ENCODE results near the gene SET. TPM values are rescaled to one million over a fixed set of nuclear protein-coding genes. Genes with fewer than 3 reads are reported as not detected.
"Not testable (repeated sequence)": the region's sequence is repeated elsewhere in the genome, so short reads cannot be mapped to it uniquely, and the experiment has no call there.

Gene SET
- total and polyA plus RNA-seq, 2 of the 8 experiments (the other 6 are each of a cell fraction or from before 2014, with no cell fraction given): 466 to 1,345 TPM

- TF ChIP-seq EZH2 (IDR thresholded peaks at IDR 0.05; ENCODE audit: low read depth, low read length, severe bottlenecking): no peak
- TF ChIP-seq TCF12 (IDR thresholded peaks at IDR 0.05; ENCODE audit: low read depth, low read length): no peak
- TF ChIP-seq RAD21 (IDR thresholded peaks at IDR 0.05 in 1 of 2, conservative IDR thresholded peaks at IDR 0.05 in 1 of 2; ENCODE audit: low read depth in 2 of 2, low read length in 2 of 2): no peak
- TF ChIP-seq POLR2A (IDR thresholded peaks at IDR 0.05; ENCODE audit: control extremely low read depth in 1 of 2, low read depth in 2 of 2, low read length in 2 of 2): peak; percentile 54 to 68
- no peak for TF ChIP-seq CHD2 (IDR thresholded peaks at IDR 0.05; ENCODE audit: low read length)
Observed at GRCh38 chr9:128696923-128697707, 8.1 kb downstream of the SET start (continued).

GRCh38 chr9:128699096-128699795 is 10.2 kb downstream of the SET start:
- H3K27ac ChIP-seq (ENCODE audit: low read depth, low read length); H2BK12ac ChIP-seq (ENCODE audit: low read depth, low read length); H3K23ac ChIP-seq (ENCODE audit: insufficient read length); H2BK15ac ChIP-seq (ENCODE audit: low read length); H4K20me1 ChIP-seq (replicated peaks in 1 of 2; ENCODE audit: control insufficient read depth in 1 of 2, insufficient read depth in 2 of 2, low read length in 2 of 2); H3K4me2 ChIP-seq (ENCODE audit: insufficient read depth in 1 of 2, low read depth in 2 of 2, low read length in 2 of 2); H4K8ac ChIP-seq (ENCODE audit: extremely low read depth, insufficient read depth, low read length); H3K9ac ChIP-seq (replicated peaks in 1 of 4; ENCODE audit: extremely low read depth in 1 of 4, low read depth in 3 of 4, low read length in 3 of 4); H3K27me3 ChIP-seq (replicated peaks in 1 of 4; ENCODE audit: control insufficient read depth in 3 of 4, extremely low read depth in 1 of 4, insufficient read depth in 3 of 4, low read length in 3 of 4); H3K18ac ChIP-seq (ENCODE audit: extremely low read depth, low read length); H4K91ac ChIP-seq (replicated peaks; ENCODE audit: insufficient read length, low read length); DNase-seq (ENCODE audit: low read depth in 1 of 2, low spot score in 2 of 2); H3K14ac ChIP-seq (ENCODE audit: insufficient read length); H2AK5ac ChIP-seq (ENCODE audit: low read depth, low read length); H4K5ac ChIP-seq (ENCODE audit: insufficient read length, low read depth, low read length); H3K79me1 ChIP-seq (ENCODE audit: low read depth, low read length); H3K23me2 ChIP-seq (ENCODE audit: low read depth, low read length); H2BK5ac ChIP-seq (ENCODE audit: low read depth, low read length); H3K4me3 ChIP-seq (ENCODE audit: extremely low read depth in 1 of 4, insufficient read depth in 2 of 4, low read depth in 3 of 4, low read length in 4 of 4); H3K4me1 ChIP-seq (replicated peaks in 1 of 4; ENCODE audit: control insufficient read depth in 3 of 4, insufficient read depth in 4 of 4, low read length in 3 of 4); H2BK20ac ChIP-seq (ENCODE audit: low read length); H3K79me2 ChIP-seq (ENCODE audit: control insufficient read depth in 1 of 2, insufficient read depth in 2 of 2, low read length in 2 of 2); H3K4ac ChIP-seq (replicated peaks; ENCODE audit: insufficient read length, low read depth, low read length); H3K56ac ChIP-seq (replicated peaks; ENCODE audit: insufficient read length, low read depth, low read length); H3K9me3 ChIP-seq (ENCODE audit: insufficient read depth in 2 of 2, low read depth in 1 of 2, low read length in 1 of 2); H2AFZ ChIP-seq (ENCODE audit: low read length); H2BK120ac ChIP-seq (replicated peaks; ENCODE audit: low read depth, low read length); FAIRE-seq: not testable (repeated sequence)
- peaks cover 11 to 22% (median 18%) of the 10 kb centered on the region in 4 experiments for H3K36me3 ChIP-seq (ENCODE audit: control insufficient read depth in 2 of 4, insufficient read depth in 4 of 4, low read length in 3 of 4)
- POLR2A ChIA-PET (ENCODE audit: partially characterized antibody): interaction anchor here (1.1 to 46.1 kb wide), 7 partner anchors 4 to 430 kb away, joined by 3 to 1197 read pairs (median 6); partner anchors contain the start of genes DYNC2I2, PKN3 and SET
- 92% methylated on average over 28 of the region's 30 CpGs; no CpG with 5 or more reads in 1 of the 2 experiments for whole genome bisulfite sequencing, 2 experiments (ENCODE audit: extremely low coverage in 1 of 2, insufficient coverage in 1 of 2, insufficient read length in 1 of 2, insufficient replicate concordance in 2 of 2, low coverage in 1 of 2, low lambda C conversion rate in 2 of 2, missing lambda C conversion rate in 1 of 2)
- CTCF ChIA-PET (ENCODE audit: partially characterized antibody): interaction anchor here (1.2 to 1.5 kb wide), 2 partner anchors 15 to 64 kb away, joined by 4 to 5 read pairs; no protein-coding TSS in a partner anchor

Data from H1 (cell line).